NCI-H2029 (cell line): Measurements from ENCODE around the gene CLEC7A.

Experiments
- DNase-seq: peaks from one replicate; lab custom pipeline; 2025; lab: John Stamatoyannopoulos, UW

The CLEC7A gene

DNA sequence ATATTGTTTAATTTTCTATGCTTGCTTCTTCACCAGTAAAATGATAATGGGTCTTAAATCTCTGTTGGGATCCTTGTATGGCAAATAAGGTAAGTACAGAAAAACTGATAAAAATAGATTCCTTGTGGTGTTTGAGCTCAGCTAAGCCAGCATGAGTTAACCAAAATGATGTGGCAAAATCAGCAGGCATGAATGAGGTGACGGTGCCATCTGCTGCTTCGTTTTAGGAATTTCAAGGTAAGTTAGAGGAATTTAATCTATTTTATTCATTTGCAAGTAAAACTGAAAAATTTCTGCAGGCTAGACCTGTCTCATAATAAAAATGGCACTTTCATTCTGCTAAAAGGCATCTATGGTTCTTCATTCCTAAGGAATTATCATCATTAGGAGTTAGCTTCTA lies 10.0 kb upstream of the CLEC7A start:
- DNase-seq: no peak

DNA sequence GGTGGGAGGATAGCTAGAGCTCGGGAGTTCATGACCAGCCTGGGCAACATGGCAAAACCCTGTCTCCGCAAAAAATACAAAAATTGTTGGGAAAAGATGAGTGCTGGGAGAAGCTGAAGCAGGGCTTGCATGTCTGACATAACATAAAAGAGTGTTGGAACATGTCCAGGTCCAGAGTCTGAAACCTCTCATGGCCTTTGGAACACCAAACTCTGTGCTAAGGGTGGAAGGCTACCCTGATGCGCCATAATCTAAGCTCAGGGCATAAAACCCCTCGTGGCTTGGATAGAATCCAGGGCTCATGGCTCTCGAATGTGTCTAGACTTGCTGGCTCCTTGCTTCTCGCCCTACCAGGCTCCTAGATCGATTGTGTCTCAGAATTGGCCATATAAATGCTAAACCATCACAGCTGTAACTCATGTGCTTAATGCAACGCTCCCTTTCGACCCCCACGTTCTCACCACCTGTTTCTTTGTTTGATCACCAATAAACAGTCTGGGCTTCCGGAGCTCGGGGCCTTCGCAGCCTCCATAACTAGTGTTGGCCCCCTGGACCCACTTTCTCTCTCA lies 6.7 kb upstream of the CLEC7A start:
- peak; percentile 16 for DNase-seq

DNA sequence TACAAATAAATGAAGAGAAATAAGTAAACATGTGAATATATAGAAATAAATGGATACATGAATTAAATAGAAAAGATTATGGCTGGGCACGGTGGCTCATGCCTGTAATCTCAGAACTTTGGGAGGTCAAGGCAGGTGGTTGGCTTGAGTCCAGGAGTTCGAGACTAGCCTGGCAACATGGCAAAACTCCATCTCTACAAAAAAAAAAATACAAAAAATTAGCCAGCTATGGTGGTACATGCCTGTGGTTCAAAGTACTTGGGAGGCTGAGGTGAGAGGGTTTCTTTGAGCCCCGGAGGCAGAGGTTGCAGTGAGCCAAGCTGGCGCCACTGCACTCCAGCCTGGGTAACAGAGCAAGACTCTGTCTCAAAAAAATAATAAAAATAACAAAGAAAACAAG lies 5.1 kb upstream of the CLEC7A start:
- no peak for DNase-seq

DNA sequence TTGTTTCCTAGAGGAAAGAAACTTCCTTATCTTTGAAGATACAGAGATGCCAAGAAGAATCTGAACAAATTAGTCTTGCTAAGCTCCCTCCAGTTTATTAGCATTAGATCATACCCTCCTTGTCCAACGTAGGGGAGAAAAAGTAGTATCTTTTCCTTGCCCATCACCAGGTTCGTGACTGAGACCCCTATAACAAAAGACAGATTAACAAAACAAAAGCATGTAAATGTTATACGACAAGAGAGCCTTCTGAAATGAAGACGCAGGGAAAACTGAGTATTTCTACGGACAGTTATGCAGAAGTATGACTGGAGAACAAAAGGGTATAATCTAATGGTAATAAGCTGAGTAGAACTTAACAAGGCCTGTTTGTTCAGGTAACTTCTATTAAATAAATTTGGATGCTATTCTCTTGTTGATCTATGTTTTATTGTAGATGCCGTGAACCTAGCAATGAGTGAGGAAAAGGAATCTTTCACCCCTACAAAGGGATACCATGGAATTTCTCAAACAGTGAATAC lies 2.9 kb upstream of the CLEC7A start:
- no peak for DNase-seq

- no peak for DNase-seq
These were observed 1.2 kb upstream of the CLEC7A start for GRCh38 chr12:10131111-10131690.

GRCh38 chr12:10128687-10129086 lies 1.3 kb downstream of the CLEC7A start:
- DNase-seq: no peak

GRCh38 chr12:10126413-10126812 lies 3.6 kb downstream of the CLEC7A start:
- DNase-seq: no peak

DNA sequence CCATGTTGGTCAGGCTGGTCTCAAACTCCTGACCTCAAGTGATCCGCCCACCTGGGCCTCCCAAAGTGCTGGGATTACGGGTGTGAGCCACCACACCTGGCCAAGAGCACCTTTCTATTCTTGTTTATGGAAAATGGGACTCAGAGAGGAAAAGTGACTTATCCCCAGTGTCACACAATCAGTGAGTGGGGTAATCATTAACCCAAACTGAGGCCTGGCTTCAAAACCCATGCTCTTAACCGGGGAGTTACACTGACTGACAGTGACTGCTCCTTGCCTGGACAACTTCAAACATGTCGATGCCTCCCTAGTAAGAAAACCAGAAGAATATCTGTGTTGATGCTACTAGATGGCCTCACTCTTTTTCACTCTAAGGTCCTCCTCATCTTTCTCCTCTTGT lies 7.3 kb downstream of the CLEC7A start:
- no peak for DNase-seq

DNA sequence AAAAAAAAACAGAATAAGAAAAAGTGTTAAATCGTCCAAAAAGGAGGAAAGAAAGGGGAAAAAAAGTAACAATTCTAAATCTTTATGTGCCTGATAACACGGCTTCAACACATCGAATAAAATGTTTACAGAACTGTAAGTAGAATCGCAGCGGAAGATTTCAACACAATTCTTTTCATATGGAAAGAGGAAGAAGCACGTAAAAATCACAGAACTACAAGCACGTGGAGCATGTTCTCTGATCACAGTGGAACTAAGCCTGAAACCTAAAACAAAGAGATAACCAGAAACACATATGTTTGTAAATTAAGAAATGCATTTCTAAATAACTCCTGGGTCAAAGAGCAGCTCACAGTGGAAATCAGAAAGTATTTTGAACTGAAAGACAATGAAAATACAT lies 8.7 kb downstream of the CLEC7A start:
- no peak for DNase-seq

DNA sequence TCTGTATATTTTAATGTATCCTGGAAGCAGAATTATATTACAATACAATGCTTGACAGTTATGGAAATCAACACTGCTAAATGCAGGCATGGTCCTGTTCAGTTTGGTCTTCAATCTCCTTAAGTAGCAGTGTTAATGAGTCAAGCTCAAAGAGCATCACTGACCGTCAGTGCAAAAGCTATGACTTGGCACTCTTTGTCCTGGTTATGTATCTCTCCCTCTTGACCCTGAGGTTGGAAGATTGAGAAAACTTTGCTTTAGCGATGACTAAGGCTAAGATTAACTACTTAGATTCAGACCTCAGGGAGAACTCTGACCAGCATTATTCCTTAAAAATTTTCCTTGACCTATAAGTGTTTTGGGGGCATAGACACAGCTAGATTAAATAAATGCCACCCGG lies 10.9 kb downstream of the CLEC7A start:
- DNase-seq: no peak

DNA sequence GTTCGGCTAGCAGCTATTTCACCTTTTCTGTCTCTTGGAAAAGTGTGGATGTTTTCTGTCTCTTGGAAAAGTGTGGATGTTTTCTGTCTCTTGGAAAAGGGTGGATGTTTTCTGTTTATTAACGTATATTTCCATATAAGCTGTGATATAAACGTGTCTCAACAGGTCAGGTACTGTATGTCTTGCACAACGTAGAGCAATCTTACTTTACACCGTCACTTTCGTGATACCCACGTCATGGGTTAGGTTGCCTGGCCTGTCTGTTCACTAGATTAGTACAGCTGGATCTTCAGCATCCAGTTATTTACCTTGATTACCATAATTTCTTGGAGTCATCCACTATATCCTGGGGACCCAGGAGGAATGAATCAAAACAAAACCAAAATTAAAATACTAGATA lies 14.1 kb downstream of the CLEC7A start:
- DNase-seq: no peak

DNA sequence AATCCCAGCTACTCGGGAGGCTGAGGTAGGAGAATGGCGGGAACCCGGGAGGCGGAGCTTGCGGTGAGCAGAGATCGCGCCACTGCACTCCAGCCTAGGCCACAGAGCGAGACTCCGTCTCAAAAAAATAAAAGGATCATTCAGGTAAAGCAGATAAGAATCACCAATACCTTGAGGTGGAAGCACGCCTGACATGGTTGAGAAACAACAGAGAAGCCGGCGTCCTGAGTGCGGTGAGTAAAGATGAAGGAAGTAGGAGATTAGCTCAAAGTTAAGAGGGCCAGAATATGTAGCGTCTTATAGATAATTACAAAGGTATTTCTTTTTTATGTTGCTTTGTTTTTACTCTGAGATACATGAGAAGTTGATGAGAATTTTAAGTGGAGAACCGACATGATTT lies 14.7 kb downstream of the CLEC7A start:
- no peak for DNase-seq

DNA sequence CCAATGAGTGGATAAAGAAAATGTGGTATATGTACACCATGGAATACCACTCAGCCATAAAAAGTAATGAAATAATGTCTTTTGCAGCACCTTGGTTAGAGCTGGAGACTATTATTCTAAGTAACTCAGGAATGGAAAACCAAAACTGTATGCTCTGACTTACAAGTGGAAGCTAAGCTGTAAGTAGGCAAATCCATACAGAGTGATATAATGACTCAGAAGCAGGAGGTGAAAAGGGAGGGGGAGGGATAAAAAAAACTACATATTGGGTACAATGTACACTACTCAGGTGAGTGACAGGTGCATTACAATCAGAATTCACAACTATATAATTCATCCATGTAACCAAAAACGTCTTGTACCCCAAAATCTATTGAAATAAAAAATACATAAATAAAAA lies 16.1 kb downstream of the CLEC7A start:
- no peak for DNase-seq

GRCh38 chr12:10113075-10113474 lies 16.9 kb downstream of the CLEC7A start:
- DNase-seq: no peak

- DNase-seq: no peak
These were observed 18.5 kb downstream of the CLEC7A start for GRCh38 chr12:10111451-10111850.

DNA sequence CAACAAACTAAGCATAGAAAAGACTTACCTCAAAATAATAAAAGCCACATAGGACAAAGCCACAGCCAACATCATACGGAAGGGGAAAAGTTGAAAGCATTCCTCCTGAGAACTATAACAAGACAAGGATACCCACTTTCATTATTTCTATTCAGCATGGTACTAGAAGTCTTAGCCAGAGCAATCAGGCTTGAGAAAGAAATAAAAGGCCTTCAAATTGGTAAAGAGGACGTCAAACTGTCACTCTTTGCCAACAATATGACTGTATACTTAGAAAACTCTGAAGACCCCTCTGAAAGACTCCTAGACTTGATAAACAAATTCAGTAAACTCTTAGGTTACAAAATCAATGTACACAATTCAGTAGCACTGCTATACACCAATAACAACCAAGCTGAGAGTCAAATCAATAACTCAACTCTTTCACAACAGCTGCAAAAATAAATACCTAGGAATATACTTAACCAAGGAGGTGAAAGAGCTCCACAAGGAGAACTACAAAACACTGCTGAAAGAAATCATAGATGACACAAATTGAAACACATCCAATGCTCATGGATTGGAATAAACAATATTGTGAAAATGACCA lies 19.6 kb downstream of the CLEC7A start:
- DNase-seq: no peak

GRCh38 chr12:10102322-10102721 lies 27.7 kb downstream of the CLEC7A start:
- DNase-seq: no peak

- no peak for DNase-seq
These were observed 28.3 kb downstream of the CLEC7A start for GRCh38 chr12:10101648-10102220.

GRCh38 chr12:10101042-10101579 lies 28.9 kb downstream of the CLEC7A start:
- no peak for DNase-seq

GRCh38 chr12:10098791-10099190 lies 31.2 kb downstream of the CLEC7A start, which contains the start of gene CLEC1A:
Gene CLEC1A (minus strand): TSS chr12:10098985. CDS start chr12:10098922, 63 bp downstream.
- no peak for DNase-seq

DNA sequence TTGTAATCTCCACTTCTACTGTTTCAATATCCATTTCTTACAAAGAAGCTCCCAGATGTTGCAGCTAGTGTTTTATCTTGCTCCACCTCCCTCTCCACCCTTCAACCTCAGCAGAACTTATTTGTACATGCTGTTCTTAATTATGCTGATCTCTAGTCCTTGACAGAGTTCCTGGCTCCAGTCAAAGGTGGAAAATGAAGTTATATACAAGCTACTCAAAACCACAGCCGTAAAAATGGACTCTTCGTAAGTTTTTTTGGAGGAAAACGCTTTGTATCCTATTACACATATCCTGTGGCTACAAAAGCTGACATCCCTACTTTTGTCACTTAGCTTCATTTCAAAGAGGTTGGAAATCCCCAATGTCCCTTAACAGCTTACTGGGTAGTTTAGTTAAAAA lies 32.5 kb downstream of the CLEC7A start:
- no peak for DNase-seq

DNA sequence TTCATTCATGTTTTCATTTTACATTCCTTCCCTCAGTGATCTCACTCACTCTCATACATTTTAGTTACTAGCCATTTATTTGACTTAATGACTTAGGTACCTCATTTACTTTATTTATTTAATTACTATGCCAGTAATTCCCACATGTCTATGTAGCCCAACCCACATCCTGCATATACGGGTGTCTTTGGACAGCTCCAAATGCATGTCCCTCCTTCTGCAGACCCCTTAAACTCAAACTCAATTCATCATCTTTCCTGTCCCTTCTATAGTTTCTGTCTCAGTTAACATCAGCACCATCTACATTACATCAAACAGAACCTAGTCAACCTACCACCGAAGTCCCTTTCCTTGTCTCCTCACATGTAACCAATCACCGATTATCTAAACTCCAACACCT lies 34.0 kb downstream of the CLEC7A start:
- DNase-seq: no peak
